ENCODE measurements around the gene DHRS4.

- TF ChIP-seq CTCF (IDR thresholded peaks at IDR 0.05; ENCODE audit: low read depth, low read length), result no peak
- no peak for TF ChIP-seq EZH2phosphoT487 (IDR thresholded peaks at IDR 0.05; ENCODE audit: low read depth)
These were observed 37.1 kb upstream of the DHRS4 start for GRCh38 chr14:23916446-23916845.
